Measurements from ENCODE around the gene ABHD14A. TPM values are rescaled to one million over a fixed set of nuclear protein-coding genes. Genes with fewer than 3 reads are reported as not detected.

ABHD14A gene
- total and polyA plus RNA-seq, 2 of the 13 experiments (the other 11 are each of a cell fraction or from before 2014, with no cell fraction given): 29.5 to 46.9 TPM

DNA sequence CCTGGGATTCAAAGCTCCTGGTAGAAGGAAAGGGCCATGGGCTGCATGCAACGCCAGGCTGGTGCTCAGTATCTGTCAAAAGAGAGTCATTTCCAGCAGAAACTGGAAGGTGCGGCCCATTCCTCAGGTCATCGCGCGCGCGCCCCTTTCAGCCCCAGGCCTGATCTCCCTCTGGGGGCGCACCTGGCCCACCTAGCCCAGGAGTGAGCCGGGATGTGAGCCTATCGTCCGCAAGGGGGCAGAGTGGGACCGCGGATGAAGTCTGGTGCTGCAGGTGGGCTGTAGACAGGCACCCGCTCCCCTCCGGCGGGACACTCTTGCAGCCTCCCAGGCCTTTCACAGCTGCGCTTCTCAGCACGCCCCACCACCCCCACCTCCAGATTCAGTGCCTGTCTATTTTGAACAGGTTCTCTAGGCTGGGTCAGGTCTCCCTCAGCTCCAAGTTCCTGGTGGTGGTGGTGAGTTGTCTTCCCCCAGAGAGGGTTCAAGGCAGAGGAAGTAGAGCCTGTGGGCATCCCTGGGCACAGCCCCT is 26.6 kb downstream of the ABHD14A start (continued):
- TF ChIP-seq PITX1 (CRISPR knock-in tag; IDR thresholded peaks at IDR 0.05) (0 out of 2 replicates have a peak, but pooled peaks have one; percentile 57), SALL2 (CRISPR knock-in tag; IDR thresholded peaks at IDR 0.05) (peak; percentile 44; the same call in 1 of the 2 replicates), ZNF124 (CRISPR knock-in tag; IDR thresholded peaks at IDR 0.05) (0 out of 2 replicates have a peak, but pooled peaks have one; percentile 61), ZNF878 (CRISPR knock-in tag; IDR thresholded peaks at IDR 0.05) (no peak), ZBTB7A (CRISPR knock-in tag; IDR thresholded peaks at IDR 0.05) (peak; percentile 97; the same call in 1 of the 2 replicates), SOX6 (IDR thresholded peaks at IDR 0.05) (no peak), SOX6 (CRISPR knock-in tag; IDR thresholded peaks at IDR 0.05) (peak; percentile 46), ZNF501 (CRISPR knock-in tag; IDR thresholded peaks at IDR 0.05) (0 out of 2 replicates have a peak, but pooled peaks have one; percentile 16), ZFX (CRISPR knock-in tag; IDR thresholded peaks at IDR 0.05; ENCODE audit: low read depth) (peak; percentile 71), TARDBP (CRISPR knock-in tag; IDR thresholded peaks at IDR 0.05) (0 out of 2 replicates have a peak, but pooled peaks have one; percentile 22), NFKB2 (CRISPR knock-in tag; IDR thresholded peaks at IDR 0.05; ENCODE audit: borderline replicate concordance) (peak; percentile 42; the same call in 1 of the 2 replicates), PRPF4 (IDR thresholded peaks at IDR 0.05; ENCODE audit: low read depth, low read length, poor library complexity, severe bottlenecking) (no peak), RAD21 (CRISPR knock-in tag; IDR thresholded peaks at IDR 0.05) (peak; percentile 99), RBM39 (IDR thresholded peaks at IDR 0.05; ENCODE audit: low read depth, low read length, poor library complexity, severe bottlenecking) (peak; percentile 40), KDM2A (CRISPR knock-in tag; IDR thresholded peaks at IDR 0.05; ENCODE audit: borderline replicate concordance, low read depth) (peak; percentile 71; the same call in 1 of the 2 replicates), CBX5 (CRISPR knock-in tag; IDR thresholded peaks at IDR 0.05; ENCODE audit: borderline replicate concordance) (peak; percentile 52; the same call in 1 of the 2 replicates)
- TF ChIP-seq, protein P1, sequence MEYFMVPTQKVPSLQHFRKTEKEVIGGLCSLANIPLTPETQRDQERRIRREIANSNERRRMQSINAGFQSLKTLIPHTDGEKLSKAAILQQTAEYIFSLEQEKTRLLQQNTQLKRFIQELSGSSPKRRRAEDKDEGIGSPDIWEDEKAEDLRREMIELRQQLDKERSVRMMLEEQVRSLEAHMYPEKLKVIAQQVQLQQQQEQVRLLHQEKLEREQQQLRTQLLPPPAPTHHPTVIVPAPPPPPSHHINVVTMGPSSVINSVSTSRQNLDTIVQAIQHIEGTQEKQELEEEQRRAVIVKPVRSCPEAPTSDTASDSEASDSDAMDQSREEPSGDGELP (IDR thresholded peaks at IDR 0.05; ENCODE audit: borderline replicate concordance, low read depth): 0 out of 2 replicates have a peak, but pooled peaks have one; percentile 12
- TF ChIP-seq, protein P2, sequence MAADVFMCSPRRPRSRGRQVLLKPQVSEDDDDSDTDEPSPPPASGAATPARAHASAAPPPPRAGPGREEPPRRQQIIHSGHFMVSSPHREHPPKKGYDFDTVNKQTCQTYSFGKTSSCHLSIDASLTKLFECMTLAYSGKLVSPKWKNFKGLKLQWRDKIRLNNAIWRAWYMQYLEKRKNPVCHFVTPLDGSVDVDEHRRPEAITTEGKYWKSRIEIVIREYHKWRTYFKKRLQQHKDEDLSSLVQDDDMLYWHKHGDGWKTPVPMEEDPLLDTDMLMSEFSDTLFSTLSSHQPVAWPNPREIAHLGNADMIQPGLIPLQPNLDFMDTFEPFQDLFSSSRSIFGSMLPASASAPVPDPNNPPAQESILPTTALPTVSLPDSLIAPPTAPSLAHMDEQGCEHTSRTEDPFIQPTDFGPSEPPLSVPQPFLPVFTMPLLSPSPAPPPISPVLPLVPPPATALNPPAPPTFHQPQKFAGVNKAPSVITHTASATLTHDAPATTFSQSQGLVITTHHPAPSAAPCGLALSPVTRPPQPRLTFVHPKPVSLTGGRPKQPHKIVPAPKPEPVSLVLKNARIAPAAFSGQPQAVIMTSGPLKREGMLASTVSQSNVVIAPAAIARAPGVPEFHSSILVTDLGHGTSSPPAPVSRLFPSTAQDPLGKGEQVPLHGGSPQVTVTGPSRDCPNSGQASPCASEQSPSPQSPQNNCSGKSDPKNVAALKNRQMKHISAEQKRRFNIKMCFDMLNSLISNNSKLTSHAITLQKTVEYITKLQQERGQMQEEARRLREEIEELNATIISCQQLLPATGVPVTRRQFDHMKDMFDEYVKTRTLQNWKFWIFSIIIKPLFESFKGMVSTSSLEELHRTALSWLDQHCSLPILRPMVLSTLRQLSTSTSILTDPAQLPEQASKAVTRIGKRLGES (CRISPR knock-in tag; IDR thresholded peaks at IDR 0.05; ENCODE audit: borderline replicate concordance): no peak
- TF ChIP-seq, protein P3, sequence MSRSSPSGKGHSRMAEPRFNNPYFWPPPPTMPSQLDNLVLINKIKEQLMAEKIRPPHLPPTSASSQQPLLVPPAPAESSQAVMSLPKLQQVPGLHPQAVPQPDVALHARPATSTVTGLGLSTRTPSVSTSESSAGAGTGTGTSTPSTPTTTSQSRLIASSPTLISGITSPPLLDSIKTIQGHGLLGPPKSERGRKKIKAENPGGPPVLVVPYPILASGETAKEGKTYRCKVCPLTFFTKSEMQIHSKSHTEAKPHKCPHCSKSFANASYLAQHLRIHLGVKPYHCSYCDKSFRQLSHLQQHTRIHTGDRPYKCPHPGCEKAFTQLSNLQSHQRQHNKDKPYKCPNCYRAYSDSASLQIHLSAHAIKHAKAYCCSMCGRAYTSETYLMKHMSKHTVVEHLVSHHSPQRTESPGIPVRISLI (CRISPR knock-in tag; IDR thresholded peaks at IDR 0.05; ENCODE audit: borderline replicate concordance): peak; percentile 87; the same call in 1 of the 2 replicates

Data from HepG2 (cell line).